Stimulated activated CD8-positive, alpha-beta memory T cell treated with anti-CD3 and anti-CD28 coated beads, Interleukin-12 subunit alpha, Interleukin-12 subunit beta, amount 100 ng/mL, for 24 hours (primary cell): Measurements from ENCODE around the gene ARAP2.

Experiments used
- DNase-seq: peaks from one replicate; pipeline ENCODE4 v3.0.0-alpha.2; 2020; ENCODE audit errors: extremely low read depth

The ARAP2 gene

DNA sequence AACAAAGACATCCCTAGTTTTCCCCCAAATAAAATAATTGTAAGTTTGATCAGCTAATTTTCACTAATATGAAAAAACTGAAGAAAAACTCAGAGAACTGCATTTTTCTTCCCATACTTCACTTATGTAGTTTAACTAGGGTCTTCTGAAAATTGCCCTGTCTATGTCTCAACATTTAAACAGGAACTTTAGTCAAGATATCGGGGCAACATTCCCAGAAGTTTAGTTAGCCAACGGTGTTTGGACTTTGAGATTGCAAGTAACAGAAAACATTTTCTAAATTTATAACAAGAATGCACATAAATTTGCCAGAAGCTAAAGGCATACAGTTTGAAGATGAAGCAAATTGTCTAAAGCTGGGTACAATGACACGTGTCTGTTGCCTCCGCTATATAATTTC lies 201.1 kb downstream of the ARAP2 start:
- no peak for DNase-seq

DNA sequence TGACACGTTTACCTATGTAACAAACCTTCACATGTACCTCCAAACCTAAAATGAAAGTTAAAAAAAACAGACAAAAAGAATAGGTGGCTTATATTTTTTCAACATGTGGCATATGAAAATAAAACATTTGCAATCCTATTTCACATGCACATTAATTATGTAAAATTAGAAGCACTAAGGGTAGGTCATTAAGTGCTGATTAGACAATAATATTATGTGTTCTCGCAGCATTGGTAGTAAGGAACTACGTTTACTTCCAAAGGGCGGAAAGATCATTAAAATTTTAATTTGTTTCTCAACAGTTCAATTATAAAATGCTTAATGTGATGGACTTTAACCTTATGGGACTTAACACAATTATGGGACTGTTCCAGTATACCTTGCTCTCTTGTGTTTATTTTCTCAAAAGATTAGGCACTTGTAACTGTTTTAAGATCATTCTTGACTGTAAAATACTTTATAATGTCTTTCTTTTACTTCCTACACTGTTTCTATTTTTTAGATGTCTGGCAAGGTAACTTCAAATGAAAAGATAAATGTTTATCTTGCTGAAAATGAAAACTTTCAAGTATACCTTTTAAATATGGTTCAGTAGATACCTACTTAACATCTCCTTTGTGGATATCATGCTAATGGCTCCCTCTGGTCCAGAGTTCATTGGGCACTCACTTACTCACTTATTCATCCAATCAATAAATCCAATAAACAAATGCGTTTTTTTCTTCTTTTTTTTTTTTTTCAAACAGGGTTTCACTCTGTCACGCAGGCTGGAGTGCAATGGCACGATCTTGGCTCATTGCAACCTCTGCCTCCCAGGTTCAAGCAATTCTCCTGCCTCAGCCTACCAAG lies 202.0 kb downstream of the ARAP2 start:
- no peak for DNase-seq

DNA sequence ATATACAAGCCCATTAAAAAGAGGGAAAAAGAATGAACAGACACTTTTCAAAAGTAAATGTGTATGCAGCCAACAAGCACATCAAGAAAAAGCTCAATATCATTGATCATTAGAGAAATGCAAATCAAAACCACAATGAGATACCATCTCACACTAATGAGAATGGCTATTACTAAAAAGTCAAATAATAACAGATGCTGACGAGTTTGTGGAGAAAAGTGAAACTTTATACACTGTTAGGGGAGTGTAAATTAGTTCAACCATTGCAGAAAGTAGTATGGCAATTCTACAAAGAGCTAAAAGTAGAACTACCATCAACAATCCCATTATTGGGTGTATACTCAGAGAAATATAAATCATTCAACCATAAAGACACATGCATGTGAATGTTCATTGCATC lies 203.0 kb downstream of the ARAP2 start:
- DNase-seq, result no peak

DNA sequence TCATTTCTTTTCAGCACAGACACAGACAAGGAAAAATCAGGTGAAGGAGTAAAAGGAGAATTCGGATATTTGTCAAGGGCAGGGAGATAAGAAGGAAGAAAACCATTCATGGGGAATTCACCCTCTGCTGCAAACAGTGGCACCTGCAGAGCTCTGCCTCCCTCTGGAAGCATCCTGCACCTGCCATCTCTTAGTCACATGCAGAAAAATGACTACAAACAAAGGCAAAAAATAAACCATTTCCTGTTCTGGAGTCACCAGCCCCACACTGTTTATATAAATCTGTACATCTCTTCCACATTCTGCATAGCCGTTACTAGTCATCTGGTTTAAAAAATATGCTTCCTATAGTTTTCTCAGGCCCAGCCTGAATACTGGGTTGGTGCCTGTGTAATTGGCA lies 205.3 kb downstream of the ARAP2 start:
- DNase-seq, result no peak

DNA sequence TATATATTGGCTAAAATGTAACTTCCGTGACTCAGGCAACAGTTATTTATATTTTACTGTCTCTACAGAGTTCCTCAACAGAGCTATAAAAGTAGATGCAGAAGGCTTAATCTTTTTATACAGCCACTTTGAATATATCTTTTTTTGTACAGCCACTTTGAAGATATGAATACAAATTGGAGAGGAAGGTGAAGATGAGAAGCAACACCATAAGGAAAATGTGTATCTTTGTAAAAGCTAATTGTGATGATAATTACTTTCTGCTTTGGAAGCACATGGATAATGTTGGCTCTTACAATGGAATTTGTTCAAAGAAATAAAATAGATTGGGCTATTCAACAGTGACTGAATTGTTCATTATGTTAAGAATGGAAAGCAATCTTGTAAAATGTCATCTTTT lies 205.8 kb downstream of the ARAP2 start:
- DNase-seq, result no peak

DNA sequence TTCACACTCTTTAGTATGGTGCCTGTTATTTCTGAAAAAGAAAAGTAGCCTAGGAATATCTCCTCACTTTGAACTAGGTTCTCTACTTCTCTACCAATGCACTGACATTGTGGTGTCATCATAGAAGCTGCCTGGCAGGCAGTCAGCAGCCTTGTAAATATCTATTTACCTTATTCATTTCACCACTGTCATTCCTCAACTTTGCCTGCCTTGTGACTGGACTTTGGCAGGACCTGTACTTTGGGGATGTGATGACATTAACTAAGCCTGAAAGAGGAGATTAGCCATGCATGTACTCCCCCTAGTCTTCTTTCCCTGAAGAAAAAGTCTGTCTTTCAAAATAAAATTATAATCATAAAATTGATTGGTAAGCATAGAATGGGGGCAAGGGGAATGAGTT lies 207.2 kb downstream of the ARAP2 start:
- DNase-seq, result no peak

DNA sequence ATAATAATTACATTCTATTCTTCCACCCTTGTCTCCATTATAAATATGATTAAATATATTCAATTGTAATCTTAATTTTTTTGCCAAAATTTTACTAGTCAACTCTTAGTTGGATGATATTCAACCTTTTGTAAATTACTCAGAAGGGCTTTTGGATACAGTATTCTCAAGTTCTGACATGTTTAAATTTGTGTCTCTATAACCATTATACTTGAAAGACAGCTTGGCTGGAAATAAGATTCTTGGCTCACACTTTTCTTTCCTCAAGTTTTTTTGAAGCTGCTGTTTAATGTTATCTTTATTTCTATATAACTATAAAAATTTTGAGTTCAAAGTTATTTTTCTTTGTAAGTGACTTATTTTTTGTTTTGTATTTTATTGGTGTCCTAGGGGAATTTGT lies 214.4 kb downstream of the ARAP2 start:
- no peak for DNase-seq

DNA sequence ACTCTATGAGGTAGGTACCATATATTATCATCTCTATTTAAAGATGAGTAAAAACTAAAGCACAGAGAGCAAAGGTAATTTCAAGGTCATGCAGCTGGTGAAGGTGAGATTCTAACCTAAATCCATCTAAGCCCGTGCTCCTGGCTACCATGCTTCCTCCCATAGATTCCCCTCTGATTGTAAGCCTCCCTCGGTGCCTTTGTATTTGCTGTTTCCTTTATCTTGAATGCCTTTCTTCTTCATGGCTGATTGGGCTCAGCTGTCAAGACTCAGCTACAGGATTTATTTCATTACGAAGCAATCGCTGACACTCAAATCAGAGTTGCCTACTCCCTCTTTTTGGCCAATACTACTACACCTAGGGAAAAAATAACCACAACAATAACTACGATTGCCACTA lies 217.1 kb downstream of the ARAP2 start:
- DNase-seq, result no peak

DNA sequence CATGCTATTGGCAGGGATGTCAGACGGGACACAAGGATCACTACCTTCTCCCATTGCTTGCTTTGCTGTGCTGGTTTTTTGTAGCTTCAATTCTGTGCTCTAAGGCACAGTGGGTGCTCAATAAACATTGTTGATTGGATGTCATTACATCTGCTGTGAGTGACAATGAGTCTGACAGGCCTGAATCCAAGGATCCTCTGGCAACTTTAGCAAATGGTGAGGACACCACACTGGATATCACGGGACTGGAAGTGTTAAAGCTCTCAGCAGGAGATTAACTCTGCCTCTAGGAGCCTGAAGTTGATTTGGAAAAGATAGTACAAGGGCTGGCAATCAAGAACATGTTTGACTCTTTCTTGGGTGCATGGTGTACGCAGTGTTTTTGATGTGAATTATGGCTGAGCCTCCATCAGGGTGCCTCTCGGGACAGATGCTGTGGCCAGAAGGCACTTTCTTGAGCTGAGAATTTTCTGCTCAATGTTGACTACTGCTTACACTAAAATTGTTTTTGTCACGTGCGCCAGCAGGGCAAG lies 217.9 kb downstream of the ARAP2 start:
- DNase-seq, result no peak

DNA sequence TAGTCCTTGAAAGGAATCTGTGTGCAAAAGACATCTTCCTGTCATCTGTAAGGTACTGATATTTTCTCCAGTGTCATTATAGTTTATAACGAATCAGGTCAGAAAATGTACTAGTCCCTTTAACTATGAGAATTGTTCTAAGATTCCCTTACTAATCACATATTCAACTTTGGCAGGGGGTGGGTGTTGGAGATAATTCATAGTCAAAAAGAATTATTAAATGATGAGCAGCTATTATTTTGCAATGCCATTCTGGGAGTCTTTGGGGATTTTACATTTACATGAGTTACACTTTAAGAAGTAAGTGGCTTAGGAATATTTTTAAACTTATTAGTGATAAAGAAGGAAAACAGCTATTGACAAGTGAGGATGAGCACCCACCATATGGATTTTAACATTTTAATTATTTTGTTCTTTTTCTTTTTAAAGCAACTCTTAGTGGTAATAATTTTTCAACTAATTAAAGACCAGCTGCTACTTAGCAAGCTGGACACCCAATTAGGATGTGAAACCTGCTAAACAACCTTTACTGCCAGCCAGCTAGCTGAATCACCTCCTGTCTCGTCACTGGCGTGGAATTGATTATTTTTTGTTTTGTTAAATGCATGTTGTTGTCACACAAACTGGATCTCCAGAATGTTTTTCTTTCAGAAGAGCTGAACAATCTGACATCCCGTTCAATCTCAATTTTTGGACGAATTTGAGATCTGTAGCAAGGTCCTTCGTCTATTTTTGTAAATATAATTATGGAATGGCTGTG lies 219.2 kb downstream of the ARAP2 start:
- DNase-seq, result no peak

DNA sequence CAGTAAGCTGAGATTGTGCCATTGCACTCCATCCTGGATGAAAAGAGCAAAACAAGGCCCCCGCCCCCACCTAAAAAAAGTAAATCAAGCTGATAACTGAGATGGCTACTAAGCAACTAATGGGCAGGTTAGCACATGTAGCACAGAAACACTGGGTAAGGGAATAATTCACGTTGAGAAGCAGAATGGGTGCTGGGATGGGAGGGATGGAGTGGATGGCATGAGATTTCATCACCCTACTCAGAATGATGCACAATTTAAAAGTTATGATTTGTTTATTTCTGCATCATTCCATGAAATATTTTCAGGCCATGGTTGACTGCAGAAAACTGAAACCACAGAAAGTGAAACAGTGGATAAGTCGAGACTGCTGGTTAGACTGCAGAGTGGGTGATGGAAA lies 224.0 kb downstream of the ARAP2 start:
- no peak for DNase-seq
